ENCODE measurements around the gene TLL2. TPM values are rescaled to one million over a fixed set of nuclear protein-coding genes. Genes with fewer than 3 reads are reported as not detected.

The TLL2 gene
- total RNA-seq, 1 experiment from 2014 or later: 0.18 TPM

DNA sequence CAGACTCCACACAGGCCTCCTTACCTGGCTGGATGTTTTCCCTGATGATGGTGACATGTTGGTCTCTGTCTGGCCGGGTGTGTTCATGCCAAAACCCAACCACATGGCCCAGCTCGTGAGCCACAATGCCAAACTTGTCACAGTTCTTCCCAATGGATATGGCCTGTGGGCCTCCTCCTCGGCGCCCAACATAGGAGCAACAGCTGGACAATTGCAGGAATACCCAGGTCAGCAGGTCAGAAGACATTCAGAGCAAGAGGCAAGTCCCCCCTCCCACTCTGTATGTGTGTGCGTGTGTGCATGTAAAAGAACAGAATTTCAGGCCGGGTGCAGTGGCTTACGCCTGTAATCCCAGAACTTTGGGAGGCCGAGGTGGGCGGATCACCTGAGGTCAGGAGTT is 91.2 kb downstream of the TLL2 start:
- Histone ChIP-seq H3K36me3 (ENCODE audit: low read depth, low read length) (no peaks in the 10 kb centered on the region), H3K79me2 (ENCODE audit: low read length) (no peaks in the 10 kb centered on the region), H4K20me1 (ENCODE audit: low read length) (no peaks in the 10 kb centered on the region), H3K27me3 (ENCODE audit: low read length) (peaks cover 33% of the 10 kb centered on the region), H3K9me2 (replicated peaks; ENCODE audit: low read length) (no peaks in the 10 kb centered on the region), H3K27ac (ENCODE audit: low read length) (no peak overlapping the region), H2AFZ (ENCODE audit: low read length) (no peak overlapping the region), H3F3A (ENCODE audit: low read length, unreplicated experiment) (no peaks in the 10 kb centered on the region), H3K9me3 (ENCODE audit: low read length) (no peaks in the 10 kb centered on the region), H3K9ac (ENCODE audit: low read length) (no peak overlapping the region), H3K4me3 (ENCODE audit: low read length) (no peak overlapping the region), H3K4me2 (ENCODE audit: low read length) (no peak overlapping the region), H3K4me1 (ENCODE audit: insufficient read depth, low read length) (no peaks in the 10 kb centered on the region; the same call in 1 of the 2 replicates)
- BruUV-seq (replicated peaks): no TSS peak
- DNase-seq (no peak), ATAC-seq (no peak)
- CTCF ChIA-PET: no interaction called here
- intact Hi-C loops (cut with micrococcal nuclease): no loop called here
- POLR2A ChIA-PET (ENCODE audit: unreplicated experiment): no interaction called here
- no peak for TF ChIP-seq CTCF (conservative IDR thresholded peaks at IDR 0.05; ENCODE audit: low read depth, low read length)
- TF ChIP-seq EZH2phosphoT487 (IDR thresholded peaks at IDR 0.05; ENCODE audit: borderline replicate concordance, low read length): no peak
- TF ChIP-seq EZH2 (IDR thresholded peaks at IDR 0.05; ENCODE audit: low read length, unreplicated experiment): no peak

- no peak overlapping the region for H3K27ac ChIP-seq (ENCODE audit: low read length)
- H3K79me2 ChIP-seq (ENCODE audit: low read length): no peaks in the 10 kb centered on the region
- no peak overlapping the region for H3K4me3 ChIP-seq (ENCODE audit: low read length)
- peaks cover 5% of the 10 kb centered on the region for H3K4me1 ChIP-seq (ENCODE audit: insufficient read depth, low read length)
- DNase-seq: no peak
- ATAC-seq: no peak
- peaks cover 31% of the 10 kb centered on the region for H3K27me3 ChIP-seq (ENCODE audit: low read length)
- no TSS peak for BruUV-seq (replicated peaks)
- no peaks in the 10 kb centered on the region for H3K9me3 ChIP-seq (ENCODE audit: low read length)
- no peak overlapping the region for H3K4me2 ChIP-seq (ENCODE audit: low read length)
- CTCF ChIA-PET: no interaction called here
- H4K20me1 ChIP-seq (ENCODE audit: low read length): no peaks in the 10 kb centered on the region
- POLR2A ChIA-PET (ENCODE audit: unreplicated experiment): no interaction called here
- TF ChIP-seq EZH2phosphoT487 (IDR thresholded peaks at IDR 0.05; ENCODE audit: borderline replicate concordance, low read length): no peak
- no peak for TF ChIP-seq CTCF (conservative IDR thresholded peaks at IDR 0.05; ENCODE audit: low read depth, low read length)
- no peak for TF ChIP-seq EZH2 (IDR thresholded peaks at IDR 0.05; ENCODE audit: low read length, unreplicated experiment)
- no peak overlapping the region for H3K9ac ChIP-seq (ENCODE audit: low read length)
- no peaks in the 10 kb centered on the region for H3K9me2 ChIP-seq (replicated peaks; ENCODE audit: low read length)
- no peaks in the 10 kb centered on the region for H3F3A ChIP-seq (ENCODE audit: low read length, unreplicated experiment)
- H3K36me3 ChIP-seq (ENCODE audit: low read depth, low read length): no peaks in the 10 kb centered on the region
- intact Hi-C loops (cut with micrococcal nuclease): no loop called here
- H2AFZ ChIP-seq (ENCODE audit: low read length): no peak overlapping the region
Measured at GRCh38 chr10:96421995-96422394, 91.7 kb downstream of the TLL2 start.

- no peak overlapping the region for H2AFZ ChIP-seq (ENCODE audit: low read length)
- CTCF ChIA-PET: no interaction called here
- BruUV-seq (replicated peaks): no TSS peak
Measured at GRCh38 chr10:96420228-96421009, 93.3 kb downstream of the TLL2 start.

More at GRCh38 chr10:96420228-96421009, 93.3 kb downstream of the TLL2 start:
- Histone ChIP-seq H3K36me3 (ENCODE audit: low read depth, low read length) (no peaks in the 10 kb centered on the region), H3K79me2 (ENCODE audit: low read length) (no peaks in the 10 kb centered on the region), H3K4me1 (ENCODE audit: insufficient read depth, low read length) (peaks cover 17% of the 10 kb centered on the region), H3K27ac (ENCODE audit: low read length) (no peak overlapping the region), H3K27me3 (ENCODE audit: low read length) (peaks cover 19% of the 10 kb centered on the region), H3K4me3 (ENCODE audit: low read length) (no peak overlapping the region), H3K9me3 (ENCODE audit: low read length) (no peaks in the 10 kb centered on the region), H3K9ac (ENCODE audit: low read length) (no peak overlapping the region), H3F3A (ENCODE audit: low read length, unreplicated experiment) (no peaks in the 10 kb centered on the region), H3K4me2 (ENCODE audit: low read length) (no peak overlapping the region), H3K9me2 (replicated peaks; ENCODE audit: low read length) (no peaks in the 10 kb centered on the region), H4K20me1 (ENCODE audit: low read length) (no peaks in the 10 kb centered on the region)
- ATAC-seq (no peak), DNase-seq (no peak)
- intact Hi-C loops (cut with micrococcal nuclease): no loop called here
- POLR2A ChIA-PET (ENCODE audit: unreplicated experiment): no interaction called here
- TF ChIP-seq EZH2phosphoT487 (IDR thresholded peaks at IDR 0.05; ENCODE audit: borderline replicate concordance, low read length): no peak
- TF ChIP-seq EZH2 (IDR thresholded peaks at IDR 0.05; ENCODE audit: low read length, unreplicated experiment): no peak
- no peak for TF ChIP-seq CTCF (conservative IDR thresholded peaks at IDR 0.05; ENCODE audit: low read depth, low read length)
